ENCODE results near the gene ZNF665.

GRCh38 chr19:53192771-53193534, at the start of gene ZNF665:
- TF ChIP-seq CTCF (IDR thresholded peaks at IDR 0.05): no peak
- TF ChIP-seq EZH2 (IDR thresholded peaks at IDR 0.05; ENCODE audit: borderline replicate concordance, insufficient read depth, low read depth, low read length, poor library complexity, severe bottlenecking): no peak

Measured in B cell (primary cell).